Activated CD4-positive, alpha-beta T cell treated with anti-CD3 and anti-CD28 coated beads, Interleukin-2, Interleukin-6, amounts not matched to agents 100 ng/mL and 50 ng/mL, durations not matched to agents 16 hours and 8 hours (primary cell): ENCODE measurements around the gene TMEM156.
"Not testable (repeated sequence)": the region's sequence is repeated elsewhere in the genome, so short reads cannot be mapped to it uniquely, and the experiment has no call there.

Experiments
- DNase-seq: peaks from one replicate; pipeline ENCODE4 v3.0.0-alpha.2; 2020

TMEM156 gene

DNA sequence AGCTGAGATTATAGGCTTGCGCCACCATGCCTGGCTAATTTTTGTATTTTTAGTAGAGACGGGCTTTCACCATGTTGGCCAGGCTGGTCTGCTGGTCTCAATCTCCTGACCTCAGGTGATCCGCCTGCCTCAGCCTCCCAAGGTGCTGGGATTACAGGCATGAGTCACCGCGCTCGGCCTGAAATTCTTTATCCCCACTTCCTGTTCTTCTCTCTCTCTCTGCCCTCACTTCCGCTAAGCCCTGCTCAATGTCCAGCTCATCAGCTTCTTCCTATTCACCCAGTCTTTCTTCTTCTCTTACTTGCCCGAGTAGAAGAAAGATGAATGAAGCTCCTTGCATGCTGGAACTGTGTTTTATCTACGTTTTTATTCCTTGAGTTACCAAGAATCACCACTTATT, 43.9 kb downstream of the TMEM156 start:
- not testable (repeated sequence) for DNase-seq

DNA sequence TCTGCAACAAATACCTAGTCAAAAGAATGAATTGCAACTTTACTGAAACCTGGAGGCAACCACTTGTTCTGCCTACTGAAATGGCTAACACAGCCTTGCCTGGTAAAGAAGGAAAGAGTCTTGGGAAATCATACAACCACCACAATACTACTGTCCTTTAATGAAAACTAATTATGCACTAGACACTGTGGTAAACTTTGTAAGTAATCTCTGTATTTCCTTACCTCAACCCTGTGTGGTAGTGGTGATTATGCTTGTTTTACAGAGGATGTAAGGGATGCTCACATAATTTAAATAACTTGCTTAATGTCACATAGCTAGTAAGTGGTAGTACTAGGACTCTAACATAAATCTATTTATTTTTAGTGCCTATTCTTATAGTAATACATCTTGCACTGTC, 44.7 kb downstream of the TMEM156 start:
- DNase-seq: peak; percentile 24

DNA sequence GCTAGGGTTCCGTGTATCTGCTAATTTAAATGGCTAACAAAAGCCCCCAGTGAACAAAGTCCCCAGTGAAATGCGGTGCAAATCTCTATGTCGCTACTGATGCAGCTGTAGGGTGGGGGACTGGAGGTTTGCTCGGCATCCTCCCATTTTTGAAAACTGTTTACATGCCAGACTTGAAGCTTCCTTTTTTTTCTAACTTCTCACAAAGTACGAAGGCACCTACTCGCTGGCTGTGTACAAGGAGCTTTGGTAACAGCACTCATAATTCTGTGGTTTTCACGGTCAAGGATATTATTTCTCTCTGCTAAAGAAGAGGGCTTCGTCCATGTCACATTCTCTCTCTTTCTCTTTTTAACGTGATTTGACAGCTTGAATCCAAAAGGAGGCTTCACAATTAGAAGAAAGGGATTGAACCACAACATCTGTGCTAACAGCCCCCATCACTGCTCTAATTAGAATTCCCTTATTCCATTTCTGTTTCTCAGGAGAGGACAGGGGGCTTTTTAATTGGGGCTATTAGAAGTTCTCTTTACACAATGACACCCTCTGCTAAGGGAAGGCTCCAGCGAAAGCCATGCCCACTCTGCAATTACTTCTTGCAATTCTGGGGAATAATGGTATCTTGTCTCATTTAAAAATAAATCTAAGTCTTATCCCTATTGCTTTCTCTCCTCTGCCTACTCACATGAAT, 46.7 kb downstream of the TMEM156 start:
- no peak for DNase-seq

DNA sequence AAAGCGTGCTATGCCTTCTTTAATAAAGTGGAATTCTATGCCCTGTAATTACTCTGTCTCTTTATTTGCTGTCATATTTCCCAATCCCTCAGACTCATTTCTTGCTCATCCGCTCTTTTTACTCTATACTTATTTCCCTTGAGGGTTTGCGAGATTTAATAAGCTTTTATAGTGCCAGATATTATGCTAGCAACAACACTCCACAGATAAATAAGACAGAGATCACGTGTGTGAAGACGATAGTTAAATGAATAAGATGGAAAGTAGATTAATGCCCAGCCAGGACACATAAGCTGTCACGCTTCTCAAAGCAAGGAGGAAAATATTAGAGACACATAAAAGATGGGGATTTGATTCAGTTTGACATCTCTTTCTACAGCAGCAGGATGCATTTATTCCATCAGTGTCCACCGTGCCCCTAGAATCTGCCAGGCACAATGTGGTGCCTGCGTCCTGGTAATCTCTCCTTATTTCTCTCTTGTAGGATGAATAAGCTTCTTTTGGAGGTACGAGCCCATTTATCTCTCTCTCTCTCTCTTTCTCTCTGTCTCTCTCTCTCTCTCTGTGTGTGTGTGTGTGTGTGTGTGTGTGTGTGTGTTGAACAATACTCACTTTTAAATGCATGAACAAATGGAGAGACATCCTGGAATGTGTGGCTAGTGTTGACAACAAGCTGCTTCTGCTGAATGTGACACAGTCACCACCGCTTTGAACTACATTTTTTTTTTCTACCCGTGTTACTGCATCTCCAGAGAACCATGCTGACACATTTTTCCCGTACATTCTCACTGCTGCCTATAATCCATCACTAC, 48.2 kb downstream of the TMEM156 start:
- peak; percentile 24 for DNase-seq

GRCh38 chr4:38983291-38983690, 48.9 kb downstream of the TMEM156 start:
- DNase-seq: no peak

- DNase-seq: no peak
These were observed 49.7 kb downstream of the TMEM156 start for GRCh38 chr4:38982361-38983095.

DNA sequence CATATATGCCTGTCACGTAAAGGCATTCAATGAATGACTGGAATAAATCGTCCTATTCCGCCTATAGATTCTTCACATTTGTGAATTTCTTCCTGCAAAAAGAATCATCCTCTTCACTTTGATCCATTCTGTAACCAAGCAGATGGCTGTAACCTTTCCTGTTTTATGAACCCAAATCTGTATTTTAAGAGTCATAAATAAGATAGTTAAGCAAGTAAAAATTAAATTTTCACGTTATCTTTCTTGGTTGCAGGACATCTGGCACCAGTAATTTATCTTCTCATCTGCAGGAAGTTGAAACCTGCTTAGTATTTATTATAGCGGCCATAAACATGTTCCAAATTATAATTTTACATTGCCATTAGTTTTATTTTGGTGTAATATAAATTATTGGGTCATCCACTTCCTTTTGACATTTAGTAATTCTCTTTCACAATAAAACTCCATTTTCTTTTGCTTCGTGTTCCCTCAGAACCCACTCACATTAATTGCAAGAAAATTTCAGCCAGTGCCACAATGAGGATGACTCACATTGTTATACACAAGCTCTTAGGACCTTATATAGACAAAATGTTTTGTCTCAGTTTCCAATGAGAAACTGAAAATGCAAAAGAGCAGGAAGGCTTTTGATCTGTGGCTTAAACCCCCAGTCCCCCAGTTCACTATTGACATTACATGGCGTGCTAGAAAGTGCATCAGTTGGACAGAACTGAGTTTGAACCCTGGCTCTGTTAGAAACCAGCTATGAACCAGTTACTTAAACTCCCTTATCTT, 51.1 kb downstream of the TMEM156 start:
- DNase-seq: peak; percentile 74

- no peak for DNase-seq
These were observed 52.5 kb downstream of the TMEM156 start for GRCh38 chr4:38979511-38980230.

- DNase-seq: no peak
These were observed 53.1 kb downstream of the TMEM156 start for GRCh38 chr4:38979081-38979480.

- no peak for DNase-seq
These were observed 55.9 kb downstream of the TMEM156 start for GRCh38 chr4:38976308-38976707.

DNA sequence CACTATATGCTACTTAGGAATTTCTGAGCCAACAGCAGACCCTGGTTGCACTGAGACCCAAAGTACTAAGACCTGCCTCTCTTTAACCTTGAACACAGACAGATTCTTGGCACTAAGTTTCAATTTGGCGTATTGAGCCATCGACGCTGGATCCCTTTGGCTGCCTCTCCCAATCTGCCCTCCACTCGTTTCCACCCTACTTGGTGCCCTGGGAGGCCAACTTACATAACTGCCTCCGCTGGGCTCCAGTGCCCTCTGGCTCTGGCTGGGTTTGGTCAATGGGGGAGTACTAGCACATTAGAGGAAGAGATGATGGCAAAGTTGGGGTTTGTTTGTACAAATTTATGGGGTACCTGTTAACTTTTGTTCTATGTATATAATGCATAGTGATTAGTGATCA, 63.5 kb downstream of the TMEM156 start:
- no peak for DNase-seq

- no peak for DNase-seq
These were observed 64.7 kb downstream of the TMEM156 start for GRCh38 chr4:38967260-38968095.

DNA sequence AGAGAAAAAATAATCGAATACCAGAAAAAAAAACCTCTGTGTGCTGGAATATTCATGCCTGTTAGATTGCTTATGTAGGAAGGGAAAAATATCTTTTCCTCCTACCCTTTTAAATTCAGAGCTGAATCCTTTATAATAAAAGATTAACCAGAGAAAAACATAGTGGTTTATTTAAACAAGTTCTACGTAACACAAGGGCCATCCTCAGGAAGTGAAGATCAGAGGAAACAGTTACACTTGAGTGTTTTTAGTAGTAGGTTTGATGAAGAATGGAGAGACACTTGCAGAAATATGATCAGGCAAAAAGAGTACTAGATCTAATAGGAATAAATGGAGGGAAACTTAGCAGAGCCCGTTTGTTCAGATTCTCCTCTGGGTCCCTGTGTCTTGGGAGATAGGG, 66.3 kb downstream of the TMEM156 start:
- no peak for DNase-seq

DNA sequence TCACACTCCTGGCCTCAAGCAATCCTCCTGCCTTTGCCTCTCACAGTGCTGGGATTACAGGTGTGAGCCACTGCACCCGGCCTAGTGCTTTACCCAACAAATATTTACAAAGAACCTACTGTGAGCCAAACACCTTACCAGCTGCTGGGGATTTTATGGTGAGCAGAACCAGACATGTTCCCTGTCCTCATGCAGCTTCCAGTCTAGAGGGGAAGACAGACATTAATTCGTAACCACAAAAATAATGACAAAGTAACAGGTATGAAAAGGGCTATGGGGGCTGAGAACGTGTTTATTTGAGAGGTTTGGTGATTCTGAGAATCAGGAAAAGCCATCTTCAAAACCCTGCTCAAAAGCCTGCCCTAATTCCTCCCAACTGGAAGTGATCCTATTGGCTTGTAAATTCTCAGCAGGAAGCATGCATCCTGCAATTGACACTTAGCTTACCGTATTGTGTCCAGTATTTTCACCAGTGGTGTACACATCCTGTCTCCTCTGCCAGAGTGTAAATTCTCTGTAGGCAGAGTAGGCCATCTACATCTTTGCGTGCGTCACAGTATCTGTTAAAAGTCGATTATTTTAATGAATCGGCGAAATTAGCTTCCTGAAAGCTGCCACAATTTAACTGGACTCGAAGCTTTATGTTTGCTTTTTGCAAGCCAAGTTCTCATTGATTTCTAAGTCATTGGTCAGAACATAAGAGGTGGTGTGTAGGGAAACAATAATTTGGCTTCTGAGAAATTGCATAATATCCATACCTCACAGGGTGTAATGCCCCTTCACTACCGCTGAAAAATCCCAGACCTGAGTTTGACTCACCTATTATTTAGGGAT, 67.0 kb downstream of the TMEM156 start:
- DNase-seq: no peak

- DNase-seq: not testable (repeated sequence)
These were observed 73.0 kb downstream of the TMEM156 start for GRCh38 chr4:38959248-38959647.

GRCh38 chr4:38958453-38959190, 73.6 kb downstream of the TMEM156 start:
- peak; percentile 25 for DNase-seq

GRCh38 chr4:38957893-38958292, 74.3 kb downstream of the TMEM156 start:
- DNase-seq: peak; percentile 45

- DNase-seq: peak; percentile 18
These were observed 74.9 kb downstream of the TMEM156 start for GRCh38 chr4:38957261-38957815.

DNA sequence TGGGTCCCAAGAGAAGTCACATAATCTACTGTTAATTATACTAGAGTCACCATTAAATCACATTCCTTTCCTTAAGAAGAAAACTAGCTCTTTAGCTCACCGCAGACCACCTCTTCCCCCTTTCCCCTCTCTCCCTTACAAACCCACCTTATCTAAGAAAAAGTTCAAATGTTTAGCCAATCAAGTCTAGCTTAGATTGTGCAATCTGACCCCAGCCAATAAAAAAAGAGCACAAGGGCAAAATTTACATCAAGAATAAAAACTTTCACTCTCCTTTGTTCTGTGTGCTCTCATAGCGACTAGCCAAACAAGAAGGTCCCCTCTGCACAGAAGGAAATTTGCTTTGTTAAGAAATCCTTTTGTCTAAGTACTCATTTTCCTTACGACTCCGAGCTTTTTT, 76.3 kb downstream of the TMEM156 start:
- no peak for DNase-seq
